ENCODE measurements around the gene LMAN2. TPM values are rescaled to one million over a fixed set of nuclear protein-coding genes. Genes with fewer than 3 reads are reported as not detected.
A peak's percentile ranks its signal among the peaks of the same experiment; 100 is the strongest.

Gene LMAN2
- total RNA-seq, 4 donors from 2014 or later = 225 to 384 (median 257) TPM

GRCh38 chr5:177317959-177318377 is 33.5 kb downstream of the LMAN2 start:
- H3K9me3 ChIP-seq = no peaks in the 10 kb centered on the region
- WGBS, 2 donors = 24 to 27% methylated on average over 7 of the region's 7 CpGs
- H3K27ac ChIP-seq = no peak overlapping the region
- H3K36me3 ChIP-seq = peaks cover 0 to 45% (median 0%) of the 10 kb centered on the region in 3 donors
- peaks cover under 1 to 12% (median 2%) of the 10 kb centered on the region in 3 donors for H3K4me1 ChIP-seq
- intact Hi-C loops (cut with DNase I) = loop anchor here (10.0 kb wide), 3 partner anchors 77 to 177 kb away; partner anchors contain the start of gene PDLIM7
- no peak overlapping the region for H3K4me3 ChIP-seq
- no peak for TF ChIP-seq POLR2A (IDR thresholded peaks at IDR 0.05)
- TF ChIP-seq, protein P1, sequence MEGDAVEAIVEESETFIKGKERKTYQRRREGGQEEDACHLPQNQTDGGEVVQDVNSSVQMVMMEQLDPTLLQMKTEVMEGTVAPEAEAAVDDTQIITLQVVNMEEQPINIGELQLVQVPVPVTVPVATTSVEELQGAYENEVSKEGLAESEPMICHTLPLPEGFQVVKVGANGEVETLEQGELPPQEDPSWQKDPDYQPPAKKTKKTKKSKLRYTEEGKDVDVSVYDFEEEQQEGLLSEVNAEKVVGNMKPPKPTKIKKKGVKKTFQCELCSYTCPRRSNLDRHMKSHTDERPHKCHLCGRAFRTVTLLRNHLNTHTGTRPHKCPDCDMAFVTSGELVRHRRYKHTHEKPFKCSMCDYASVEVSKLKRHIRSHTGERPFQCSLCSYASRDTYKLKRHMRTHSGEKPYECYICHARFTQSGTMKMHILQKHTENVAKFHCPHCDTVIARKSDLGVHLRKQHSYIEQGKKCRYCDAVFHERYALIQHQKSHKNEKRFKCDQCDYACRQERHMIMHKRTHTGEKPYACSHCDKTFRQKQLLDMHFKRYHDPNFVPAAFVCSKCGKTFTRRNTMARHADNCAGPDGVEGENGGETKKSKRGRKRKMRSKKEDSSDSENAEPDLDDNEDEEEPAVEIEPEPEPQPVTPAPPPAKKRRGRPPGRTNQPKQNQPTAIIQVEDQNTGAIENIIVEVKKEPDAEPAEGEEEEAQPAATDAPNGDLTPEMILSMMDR (IDR thresholded peaks at IDR 0.05) = peak; percentile 70 to 93 (median 90)
- no peaks in the 10 kb centered on the region for H3K27me3 ChIP-seq
- DNase-seq = no peak

GRCh38 chr5:177316005-177316404 is 35.5 kb downstream of the LMAN2 start:
- Histone ChIP-seq H3K9me3 (no peaks in the 10 kb centered on the region), H3K4me3 (no peak overlapping the region), H3K27ac (no peak overlapping the region), H3K27me3 (no peaks in the 10 kb centered on the region), H3K36me3 (peaks cover 0 to 36% (median 0%) of the 10 kb centered on the region in 3 donors), H3K4me1 (peaks cover 18 to 32% (median 19%) of the 10 kb centered on the region in 3 donors)
- DNase-seq = no peak
- 69 to 88% methylated on average over 3 of the region's 3 CpGs for WGBS, 2 donors
- intact Hi-C loops (cut with DNase I) = loop anchor here (10.0 kb wide), 3 partner anchors 79 to 179 kb away; partner anchors contain the start of gene PDLIM7
- no peak for TF ChIP-seq POLR2A (IDR thresholded peaks at IDR 0.05)
- TF ChIP-seq, protein P1 (IDR thresholded peaks at IDR 0.05) = no peak

DNA sequence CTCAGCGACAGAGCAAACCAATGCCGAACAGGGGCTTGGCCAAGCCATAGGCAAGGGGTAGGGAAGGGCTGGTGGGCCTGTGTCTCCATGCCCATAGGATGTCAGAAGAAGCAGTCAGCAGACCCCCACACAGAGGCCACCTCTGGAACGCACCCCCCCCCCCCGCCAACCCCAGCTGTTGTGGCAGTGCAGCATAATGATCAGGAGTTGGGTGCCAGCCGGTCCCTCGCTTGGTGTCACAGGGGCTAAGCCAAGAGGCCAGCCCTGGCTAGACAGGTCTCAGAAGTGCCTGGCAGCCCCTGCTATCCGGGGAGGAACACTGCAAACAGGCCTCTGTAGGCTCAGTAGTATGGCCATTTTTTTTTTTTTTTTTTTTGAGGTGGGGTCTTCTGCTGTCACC is 36.1 kb downstream of the LMAN2 start:
- H3K27ac ChIP-seq = no peak overlapping the region
- no peaks in the 10 kb centered on the region for H3K27me3 ChIP-seq
- intact Hi-C loops (cut with DNase I) = loop anchor here (10.0 kb wide), 3 partner anchors 79 to 179 kb away; partner anchors contain the start of gene PDLIM7
- H3K4me1 ChIP-seq = peaks cover 24 to 38% (median 25%) of the 10 kb centered on the region in 3 donors
- WGBS, 2 donors = 75 to 100% methylated on average over 1 to 2 of the region's 7 CpGs
- no peak overlapping the region for H3K4me3 ChIP-seq
- H3K36me3 ChIP-seq = peaks cover 0 to 30% (median 0%) of the 10 kb centered on the region in 3 donors
- no peak for DNase-seq
- no peaks in the 10 kb centered on the region for H3K9me3 ChIP-seq
- TF ChIP-seq, protein P1 (IDR thresholded peaks at IDR 0.05) = no peak
- no peak for TF ChIP-seq POLR2A (IDR thresholded peaks at IDR 0.05)

DNA sequence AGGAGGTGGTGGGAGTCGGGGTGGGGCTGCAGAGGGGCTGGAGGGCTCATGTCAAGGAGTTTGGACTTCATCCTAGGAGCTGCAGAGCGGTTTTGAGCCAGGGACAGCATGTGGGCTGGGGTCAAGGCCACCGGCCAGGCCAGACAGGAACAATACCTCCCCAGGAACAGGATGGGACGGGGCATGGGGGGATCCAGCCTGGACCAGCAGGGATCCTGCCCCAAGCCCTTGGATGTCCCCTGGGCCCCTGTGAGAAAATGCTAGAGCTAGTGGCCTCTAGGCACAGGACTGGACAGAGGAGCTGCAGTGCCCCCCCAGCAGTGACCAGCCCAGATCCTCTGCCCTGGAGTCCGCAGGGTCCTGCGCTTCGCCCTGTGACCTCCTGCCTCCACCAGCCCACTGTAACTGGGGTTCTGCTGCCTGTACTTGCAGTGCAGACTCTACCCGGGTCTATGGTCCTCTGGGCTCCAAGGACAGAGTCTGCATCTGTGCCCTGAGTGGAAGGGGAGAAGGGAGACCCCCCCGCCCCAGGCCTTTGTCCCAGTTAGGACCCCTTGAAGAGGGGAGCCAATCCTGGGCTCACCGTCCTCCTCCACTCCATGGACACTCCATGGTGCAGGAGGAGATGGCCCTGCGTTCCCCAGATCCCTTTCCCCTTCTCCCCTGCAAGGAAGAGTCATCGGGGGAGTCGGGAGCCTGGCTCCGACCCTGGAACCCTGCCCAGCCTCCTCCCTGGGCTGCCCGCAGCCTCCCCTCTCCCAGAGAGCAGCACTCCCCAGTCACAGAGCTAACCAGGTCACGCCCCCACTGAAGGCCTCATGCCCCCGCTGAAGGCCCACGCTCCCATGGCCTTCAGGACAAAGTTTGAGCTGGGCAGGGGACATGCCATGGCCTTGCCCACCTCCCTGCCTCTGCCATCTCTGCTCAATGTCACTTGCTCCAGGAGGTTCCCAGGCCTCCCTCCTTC is 36.8 kb downstream of the LMAN2 start:
- WGBS, 2 donors = 86 to 90% methylated on average over 5 to 9 of the region's 18 CpGs
- H3K27me3 ChIP-seq = no peaks in the 10 kb centered on the region
- no peak for TF ChIP-seq POLR2A (IDR thresholded peaks at IDR 0.05)
- TF ChIP-seq, protein P1 (IDR thresholded peaks at IDR 0.05) = no peak
- H3K9me3 ChIP-seq = no peaks in the 10 kb centered on the region
- H3K4me1 ChIP-seq = peaks cover 27 to 46% (median 28%) of the 10 kb centered on the region in 3 donors
- no peak overlapping the region for H3K27ac ChIP-seq
- peaks cover 0 to 23% (median 0%) of the 10 kb centered on the region in 3 donors for H3K36me3 ChIP-seq
- no peak for DNase-seq
- H3K4me3 ChIP-seq = no peak overlapping the region
- intact Hi-C loops (cut with DNase I) = loop anchor here (10.0 kb wide), 3 partner anchors 80 to 180 kb away; partner anchors contain the start of gene PDLIM7
